Suprapubic skin (tissue), 4 donors: ENCODE results near the gene UBXN4. TPM values are rescaled to one million over a fixed set of nuclear protein-coding genes. Genes with fewer than 3 reads are reported as not detected.
"Not testable (repeated sequence)": the region's sequence is repeated elsewhere in the genome, so short reads cannot be mapped to it uniquely, and the experiment has no call there.

Experiments
- DNase-seq, 2 donors: peaks; one replicate each; pipeline ENCODE4 v3.0.0-alpha.2; 2019; ENCODE audit warnings: low spot score in 2 of 2
- H3K27ac ChIP-seq: fragments of 200-600 bp; sonication (generic); one replicate; pipeline ENCODE4 v1.5.1; 2019
- H3K27me3 ChIP-seq: fragments of 200-600 bp; sonication (generic); one replicate; pipeline ENCODE4 v1.5.1; 2019
- H3K36me3 ChIP-seq: fragments of 200-600 bp; sonication (generic); one replicate; pipeline ENCODE4 v1.5.1; 2019
- H3K4me1 ChIP-seq: fragments of 200-600 bp; sonication (generic); one replicate; pipeline ENCODE4 v1.5.1; 2019
- H3K4me3 ChIP-seq: fragments of 200-600 bp; sonication (generic); one replicate; pipeline ENCODE4 v1.5.1; 2019; ENCODE audit warnings: mild to moderate bottlenecking
- H3K9me3 ChIP-seq: fragments of 200-600 bp; sonication (generic); one replicate; pipeline ENCODE4 v1.5.1; 2019
- EP300 ChIP-seq: sonication (generic); formaldehyde crosslinking; IDR thresholded peaks from one replicate; pipeline ENCODE4 v1.6.1; 2017; ENCODE audit warnings: antibody characterized with exemption
- POLR2A ChIP-seq, 2 donors: fragments of 450-650 bp; IDR thresholded peaks; one replicate each; pipeline ENCODE4 v1.6.1; 2017; ENCODE audit warnings: antibody characterized with exemption in 2 of 2, mild to moderate bottlenecking in 2 of 2, moderate library complexity in 2 of 2
- POLR2AphosphoS5 ChIP-seq, 3 donors: sonication (generic); formaldehyde crosslinking; IDR thresholded peaks; one replicate each; pipeline ENCODE4 v1.6.1; 2017; ENCODE audit warnings: antibody characterized with exemption in 3 of 3
- WGBS: methylation state at CpG from one replicate; pipeline ENCODE4 v1.1.5; 2018; 5-methylcytosine and 5-hydroxymethylcytosine counted together
- total RNA-seq, 4 donors: library from RNA; depleted of rRNA; stranded (reverse); fragments of >200 nt; gene quantifications; one replicate each; pipeline ENCODE4 v1.1.0, GENCODE V29; 2016
- TF ChIP-seq, protein P1 (sequence below), 2 donors: fragments of 200-600 bp in 1 of 2; fragments of 450-650 bp in 1 of 2; sonication (generic) in 1 of 2; IDR thresholded peaks; one replicate each; pipeline ENCODE4 v1.5.1; 2016 to 2019; ENCODE audit warnings: antibody characterized with exemption in 2 of 2, mild to moderate bottlenecking in 1 of 2, moderate library complexity in 1 of 2

UBXN4 gene
- total RNA-seq, 4 donors from 2014 or later = 61.7 to 88.3 (median 69.3) TPM

DNA sequence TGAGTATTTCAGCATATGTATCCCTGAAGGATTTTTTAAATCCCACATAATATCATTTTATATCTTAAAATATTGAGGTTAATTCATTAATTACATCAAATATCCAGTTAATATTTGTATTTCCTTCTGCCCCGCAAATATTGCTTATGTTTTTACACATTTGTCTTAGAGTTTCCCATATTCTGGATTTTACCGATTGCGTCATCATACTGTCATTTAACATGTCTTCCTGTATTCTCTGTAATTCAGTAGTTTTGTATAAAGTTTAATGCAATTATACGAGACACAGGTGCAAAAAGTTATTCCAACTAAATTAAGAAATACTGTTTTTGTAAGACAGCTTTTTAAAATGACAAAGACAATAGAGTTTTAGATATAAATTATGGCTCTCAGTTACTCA lies 33.5 kb upstream of the UBXN4 start:
- no peak for TF ChIP-seq POLR2AphosphoS5 (IDR thresholded peaks at IDR 0.05)
- TF ChIP-seq, protein P1, sequence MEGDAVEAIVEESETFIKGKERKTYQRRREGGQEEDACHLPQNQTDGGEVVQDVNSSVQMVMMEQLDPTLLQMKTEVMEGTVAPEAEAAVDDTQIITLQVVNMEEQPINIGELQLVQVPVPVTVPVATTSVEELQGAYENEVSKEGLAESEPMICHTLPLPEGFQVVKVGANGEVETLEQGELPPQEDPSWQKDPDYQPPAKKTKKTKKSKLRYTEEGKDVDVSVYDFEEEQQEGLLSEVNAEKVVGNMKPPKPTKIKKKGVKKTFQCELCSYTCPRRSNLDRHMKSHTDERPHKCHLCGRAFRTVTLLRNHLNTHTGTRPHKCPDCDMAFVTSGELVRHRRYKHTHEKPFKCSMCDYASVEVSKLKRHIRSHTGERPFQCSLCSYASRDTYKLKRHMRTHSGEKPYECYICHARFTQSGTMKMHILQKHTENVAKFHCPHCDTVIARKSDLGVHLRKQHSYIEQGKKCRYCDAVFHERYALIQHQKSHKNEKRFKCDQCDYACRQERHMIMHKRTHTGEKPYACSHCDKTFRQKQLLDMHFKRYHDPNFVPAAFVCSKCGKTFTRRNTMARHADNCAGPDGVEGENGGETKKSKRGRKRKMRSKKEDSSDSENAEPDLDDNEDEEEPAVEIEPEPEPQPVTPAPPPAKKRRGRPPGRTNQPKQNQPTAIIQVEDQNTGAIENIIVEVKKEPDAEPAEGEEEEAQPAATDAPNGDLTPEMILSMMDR (IDR thresholded peaks at IDR 0.05) = no peak
- TF ChIP-seq EP300 = no peak
- no peak for TF ChIP-seq POLR2A (IDR thresholded peaks at IDR 0.05)
- 92% methylated on average over 4 of the region's 4 CpGs for WGBS

DNA sequence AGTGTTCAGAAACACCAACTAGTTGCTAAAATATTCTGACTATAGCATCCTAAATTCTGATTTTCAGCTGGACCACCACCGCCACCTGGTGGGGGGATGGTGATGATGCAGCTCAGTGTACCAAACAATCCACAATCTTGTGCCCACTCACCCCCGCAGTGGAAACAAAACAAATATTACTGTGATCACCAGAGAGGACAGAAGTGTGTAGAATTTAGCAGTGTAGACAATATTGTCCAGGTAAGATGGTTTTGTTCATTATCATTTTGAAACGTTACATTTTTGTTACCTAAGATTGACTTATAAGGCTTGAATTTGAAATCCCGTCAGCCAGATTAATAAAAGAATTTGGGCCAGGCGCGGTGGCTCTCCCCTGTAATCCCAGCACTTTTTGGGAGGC lies 31.7 kb upstream of the UBXN4 start:
- WGBS = 70% methylated on average over 6 of the region's 6 CpGs
- no peaks in the 10 kb centered on the region for H3K9me3 ChIP-seq
- H3K27ac ChIP-seq = no peak overlapping the region
- no peaks in the 10 kb centered on the region for H3K27me3 ChIP-seq
- TF ChIP-seq POLR2AphosphoS5 (IDR thresholded peaks at IDR 0.05) = no peak
- no peak for TF ChIP-seq POLR2A (IDR thresholded peaks at IDR 0.05)
- TF ChIP-seq, protein P1 (IDR thresholded peaks at IDR 0.05) = peak; percentile 72 to 85
- no peak for TF ChIP-seq EP300
- H3K4me1 ChIP-seq = peaks cover 3% of the 10 kb centered on the region
- no peak overlapping the region for H3K4me3 ChIP-seq
- H3K36me3 ChIP-seq = peaks cover 2% of the 10 kb centered on the region
- DNase-seq = peak in 1 of 2 donors; percentile 66

More for the DNA sequence above, 33.5 kb upstream of the UBXN4 start:
- H3K9me3 ChIP-seq = no peaks in the 10 kb centered on the region
- H3K27ac ChIP-seq = no peak overlapping the region
- H3K36me3 ChIP-seq = no peaks in the 10 kb centered on the region
- no peak for DNase-seq
- H3K4me3 ChIP-seq = no peak overlapping the region
- peaks cover 4% of the 10 kb centered on the region for H3K4me1 ChIP-seq
- no peaks in the 10 kb centered on the region for H3K27me3 ChIP-seq

DNA sequence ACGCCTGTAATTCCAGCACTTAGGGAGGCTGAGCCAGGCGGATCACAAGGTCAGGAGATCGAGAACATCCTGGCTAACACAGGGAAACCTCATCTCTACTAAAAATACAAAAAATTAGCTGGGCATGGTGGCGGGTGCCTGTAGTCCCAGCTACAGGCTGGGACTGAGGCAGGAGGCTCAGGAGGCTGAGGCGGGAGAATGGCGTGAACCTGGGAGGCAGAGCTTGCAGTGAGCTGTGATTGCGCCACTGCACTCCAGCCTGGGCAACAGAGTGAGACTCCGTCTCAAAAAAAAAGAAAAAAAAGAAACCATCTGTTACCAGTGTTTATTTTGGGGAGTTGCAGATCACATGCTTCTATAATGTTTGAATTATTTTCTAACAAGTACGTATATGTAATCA lies 26.6 kb upstream of the UBXN4 start:
- not testable (repeated sequence) for H3K4me3 ChIP-seq, H3K4me1 ChIP-seq, H3K9me3 ChIP-seq, H3K27ac ChIP-seq, DNase-seq, H3K27me3 ChIP-seq
- peaks cover 29% of the 10 kb centered on the region for H3K36me3 ChIP-seq
- 96% methylated on average over 9 of the region's 9 CpGs for WGBS

DNA sequence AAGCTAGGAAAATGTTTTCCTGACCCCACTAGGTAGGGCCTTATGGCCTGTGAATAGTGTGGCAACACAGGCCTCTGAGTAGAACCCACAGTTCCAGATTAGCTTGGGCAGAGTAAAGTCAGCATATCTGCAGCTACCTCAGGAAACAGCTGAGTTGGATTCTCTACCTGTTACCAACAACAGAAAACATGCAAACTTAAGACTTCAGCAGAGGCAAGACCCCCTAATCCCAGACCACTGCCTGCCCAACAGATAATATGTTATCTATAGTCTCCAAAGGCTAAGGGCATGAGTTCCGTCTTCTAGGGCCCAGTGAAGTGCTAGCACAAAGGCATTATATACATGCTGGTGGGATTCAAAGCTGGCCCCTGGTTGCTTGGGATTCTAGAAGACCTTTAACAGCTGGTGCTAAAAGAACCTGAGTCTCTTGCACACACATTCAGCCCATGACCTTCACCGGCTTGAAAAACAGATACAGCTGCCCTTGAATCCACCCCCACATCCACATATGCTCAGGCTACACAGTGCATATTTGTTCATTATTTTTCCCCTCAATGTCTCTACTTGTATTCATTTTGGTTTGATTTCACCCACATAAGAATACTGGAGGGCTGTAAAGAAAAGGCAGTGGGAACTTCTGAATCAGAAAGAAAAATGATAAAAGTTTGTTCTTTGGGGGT lies 13.5 kb upstream of the UBXN4 start:
- Histone ChIP-seq H3K27ac (no peak overlapping the region), H3K4me1 (no peaks in the 10 kb centered on the region), H3K4me3 (no peak overlapping the region), H3K9me3 (no peaks in the 10 kb centered on the region), H3K36me3 (peaks cover 17% of the 10 kb centered on the region), H3K27me3 (no peaks in the 10 kb centered on the region)
- TF ChIP-seq, protein P1 (IDR thresholded peaks at IDR 0.05) = no peak
- no peak for TF ChIP-seq POLR2A (IDR thresholded peaks at IDR 0.05)
- TF ChIP-seq EP300 = no peak
- TF ChIP-seq POLR2AphosphoS5 (IDR thresholded peaks at IDR 0.05) = no peak
- no peak for DNase-seq
- WGBS = 81% methylated on average over 2 of the region's 2 CpGs

DNA sequence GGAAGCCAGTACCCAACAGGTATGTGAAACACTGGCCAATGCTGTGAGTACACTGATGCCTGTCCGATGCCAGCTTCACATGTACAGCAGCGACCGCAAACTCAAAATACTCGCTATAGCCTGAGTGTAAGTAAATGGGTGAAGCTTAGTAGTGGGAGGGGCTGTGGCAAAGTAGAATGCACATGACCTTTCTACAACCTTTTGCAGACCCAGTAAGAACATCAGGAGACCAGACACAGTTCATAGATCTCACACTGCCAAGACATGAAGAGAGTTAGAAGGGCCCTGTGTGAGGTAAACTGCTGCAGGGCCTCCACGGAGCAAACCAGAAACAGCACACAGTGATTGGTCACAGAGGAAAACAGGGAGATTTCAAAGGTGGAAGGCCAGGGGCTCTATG lies 9.1 kb upstream of the UBXN4 start:
- no peak for TF ChIP-seq POLR2A (IDR thresholded peaks at IDR 0.05)
- no peak for TF ChIP-seq POLR2AphosphoS5 (IDR thresholded peaks at IDR 0.05)
- TF ChIP-seq, protein P1 (IDR thresholded peaks at IDR 0.05) = no peak
- TF ChIP-seq EP300 = no peak
- WGBS = 66% methylated on average over 5 of the region's 5 CpGs
- Histone ChIP-seq H3K4me3 (no peak overlapping the region), H3K27me3 (no peaks in the 10 kb centered on the region), H3K27ac (no peak overlapping the region), H3K36me3 (no peaks in the 10 kb centered on the region), H3K4me1 (no peaks in the 10 kb centered on the region), H3K9me3 (no peaks in the 10 kb centered on the region)
- no peak for DNase-seq

DNA sequence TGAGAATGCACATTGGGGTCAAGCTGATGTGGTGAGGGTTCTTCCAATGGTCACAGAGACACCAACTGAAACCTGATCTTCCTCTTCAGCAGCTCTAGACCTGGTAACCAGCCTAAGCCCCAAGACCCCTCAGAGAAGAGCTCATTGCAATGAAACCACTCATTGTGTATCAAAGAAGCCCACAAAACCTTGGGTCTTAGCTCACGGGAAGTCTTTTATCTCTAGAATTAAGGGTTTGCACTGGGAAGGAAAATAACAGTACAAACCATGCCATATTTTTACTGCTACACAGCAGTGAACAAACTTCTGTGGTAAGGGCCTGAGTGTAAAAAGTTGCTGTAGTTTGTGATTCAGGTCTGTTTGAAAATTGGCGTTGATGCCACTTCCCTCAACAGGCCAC lies 8.6 kb upstream of the UBXN4 start:
- no peak for DNase-seq
- no peaks in the 10 kb centered on the region for H3K4me1 ChIP-seq
- no peaks in the 10 kb centered on the region for H3K36me3 ChIP-seq
- no peaks in the 10 kb centered on the region for H3K27me3 ChIP-seq
- H3K4me3 ChIP-seq = no peak overlapping the region
- no peaks in the 10 kb centered on the region for H3K9me3 ChIP-seq
- 82% methylated on average over 2 of the region's 2 CpGs for WGBS
- no peak for TF ChIP-seq POLR2AphosphoS5 (IDR thresholded peaks at IDR 0.05)
- no peak for TF ChIP-seq POLR2A (IDR thresholded peaks at IDR 0.05)
- H3K27ac ChIP-seq = no peak overlapping the region
